ENCODE measurements around the gene SLC10A2.

The SLC10A2 gene

GRCh38 chr13:102999499-102999898 is 66.7 kb downstream of the SLC10A2 start:
- Histone ChIP-seq H3K36me3 (ENCODE audit: control insufficient read depth, insufficient read depth, low read length) (no peaks in the 10 kb centered on the region), H3K27me3 (replicated peaks; ENCODE audit: control insufficient read depth, insufficient read depth, low read length, poor library complexity, severe bottlenecking) (no peaks in the 10 kb centered on the region), H3K9me3 (ENCODE audit: control insufficient read depth, low read length) (no peaks in the 10 kb centered on the region), H3K27ac (ENCODE audit: insufficient read depth, low read length, poor library complexity, severe bottlenecking) (no peak overlapping the region), H3K4me1 (ENCODE audit: control insufficient read depth, insufficient read depth, low read length, poor library complexity, severe bottlenecking) (no peaks in the 10 kb centered on the region), H3K4me3 (ENCODE audit: insufficient read depth, low read depth, low read length, poor library complexity, severe bottlenecking) (no peak overlapping the region)
- no peak for DNase-seq
